Astrocyte (in vitro differentiated cells and primary cell): ENCODE results near the gene TATDN2. TPM values are rescaled to one million over a fixed set of nuclear protein-coding genes. Genes with fewer than 3 reads are reported as not detected.

Experiments
- DNase-seq: peaks from one replicate; pipeline ENCODE4 v3.0.0-alpha.2; 2010; ENCODE audit warnings: low read depth
- FAIRE-seq: peaks from 2 replicates; lab custom pipeline; 2011; peaks lifted over from hg19 to GRCh38; lab: Jason Lieb, UNC
- H2AFZ ChIP-seq: 2 replicates; pipeline ENCODE4 v1.6.0; 2012; ENCODE audit warnings: low read depth, low read length, inconsistent platforms
- H3K27ac ChIP-seq: 2 replicates; pipeline ENCODE4 v1.5.1; 2011; ENCODE audit warnings: low read depth, low read length, inconsistent platforms
- H3K27me3 ChIP-seq: 2 replicates; pipeline ENCODE4 v1.6.0; 2011; ENCODE audit warnings: low read length, inconsistent platforms; ENCODE audit not compliant: insufficient read depth
- H3K36me3 ChIP-seq: 2 replicates; pipeline ENCODE4 v1.5.1; 2011; ENCODE audit warnings: low read length, inconsistent platforms; ENCODE audit not compliant: insufficient read depth
- H3K4me1 ChIP-seq: 2 replicates; pipeline ENCODE4 v1.5.1; 2011; ENCODE audit warnings: low read length, inconsistent platforms; ENCODE audit not compliant: insufficient read depth
- H3K4me2 ChIP-seq: 2 replicates; pipeline ENCODE4 v1.6.0; 2012; ENCODE audit warnings: low read length, inconsistent platforms
- H3K4me3 ChIP-seq: 2 replicates; pipeline ENCODE4 v1.5.1; 2011; ENCODE audit warnings: low read depth, mild to moderate bottlenecking, low read length, inconsistent platforms; ENCODE audit not compliant: insufficient read depth
- H3K79me2 ChIP-seq: 2 replicates; pipeline ENCODE4 v1.6.0; 2012; ENCODE audit warnings: mild to moderate bottlenecking, low read length, inconsistent platforms; ENCODE audit not compliant: insufficient read depth
- H3K9ac ChIP-seq: 2 replicates; pipeline ENCODE4 v1.6.0; 2012; ENCODE audit warnings: mild to moderate bottlenecking, low read length, inconsistent platforms
- H3K9me3 ChIP-seq: 2 replicates; pipeline ENCODE4 v1.5.1; 2012; ENCODE audit warnings: low read depth, mild to moderate bottlenecking, low read length, inconsistent platforms; ENCODE audit not compliant: insufficient read depth
- H4K20me1 ChIP-seq: 2 replicates; pipeline ENCODE4 v1.6.0; 2012; ENCODE audit warnings: low read length, inconsistent platforms; ENCODE audit not compliant: insufficient read depth
- H3K27ac Mint-ChIP-seq: one replicate; pipeline ENCODE4 v1.8.0; 2021; ENCODE audit warnings: mild to moderate bottlenecking, mixed read lengths; ENCODE audit not compliant: unreplicated experiment
- H3K27me3 Mint-ChIP-seq: one replicate; pipeline ENCODE4 v1.8.0; 2021; ENCODE audit warnings: low read depth, mixed read lengths; ENCODE audit not compliant: unreplicated experiment
- H3K36me3 Mint-ChIP-seq: one replicate; pipeline ENCODE4 v1.8.0; 2021; ENCODE audit warnings: low read depth, mixed read lengths; ENCODE audit not compliant: unreplicated experiment
- H3K4me1 Mint-ChIP-seq: one replicate; pipeline ENCODE4 v1.8.0; 2021; ENCODE audit warnings: low read depth, mixed read lengths; ENCODE audit not compliant: unreplicated experiment
- H3K4me3 Mint-ChIP-seq: one replicate; pipeline ENCODE4 v1.8.0; 2021; ENCODE audit warnings: mild to moderate bottlenecking, moderate library complexity, mixed read lengths; ENCODE audit not compliant: unreplicated experiment
- H3K9me3 Mint-ChIP-seq: one replicate; pipeline ENCODE4 v1.8.0; 2021; ENCODE audit warnings: mild to moderate bottlenecking, mixed read lengths; ENCODE audit not compliant: unreplicated experiment
- EZH2 ChIP-seq: IDR thresholded peaks from 2 replicates; pipeline ENCODE4 v1.6.1; 2012; ENCODE audit warnings: mild to moderate bottlenecking, low read length, inconsistent platforms; ENCODE audit not compliant: insufficient read depth
- total RNA-seq: library from RNA; stranded (reverse); gene quantifications from 2 replicates; pipeline ENCODE4 v1.2.1, GENCODE V29; 2021
- TF ChIP-seq, protein P1 (sequence below): IDR thresholded peaks from 2 replicates; pipeline ENCODE4 v1.5.1; 2011; ENCODE audit warnings: low read depth, mild to moderate bottlenecking, inconsistent platforms, low read length, moderate library complexity; ENCODE audit not compliant: insufficient read depth

Gene TATDN2
- total RNA-seq, 1 donor from 2014 or later = 29.5 TPM

DNA sequence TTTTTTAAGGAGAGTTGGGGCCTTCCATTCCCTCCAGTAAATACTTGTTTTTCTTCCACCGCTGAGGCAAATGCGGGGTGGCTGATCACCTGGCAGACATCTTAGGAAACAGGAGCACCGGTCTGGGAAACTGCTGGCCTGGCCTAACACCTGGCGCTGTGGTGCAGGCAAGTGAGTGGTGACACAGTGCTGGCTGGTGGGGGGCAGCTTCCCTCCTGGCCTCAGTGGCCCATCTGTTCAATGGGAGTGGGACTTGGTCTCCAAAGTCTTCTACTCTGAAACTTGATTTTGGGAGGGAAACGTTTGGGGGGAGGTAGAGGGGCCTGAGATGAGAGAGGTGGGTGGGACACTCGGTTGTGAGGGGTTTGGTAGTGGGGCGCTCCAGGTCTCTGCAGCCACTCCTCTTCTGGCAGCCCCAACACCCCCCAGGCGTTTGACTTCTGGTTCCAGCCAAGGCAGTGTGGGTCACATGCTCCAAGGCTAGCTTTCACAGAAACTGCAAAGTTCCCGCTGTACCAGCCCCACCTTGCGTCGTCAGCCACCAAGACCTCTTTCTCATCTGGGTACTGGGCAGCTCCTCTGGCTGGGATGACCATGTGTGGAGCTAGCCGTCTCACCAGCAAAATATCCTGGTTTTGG lies 39.8 kb downstream of the TATDN2 start:
- Histone ChIP-seq H3K27me3 (no peaks in the 10 kb centered on the region), H3K4me2 (no peak overlapping the region), H3K4me3 (no peak overlapping the region), H4K20me1 (peaks cover 8% of the 10 kb centered on the region), H3K79me2 (no peaks in the 10 kb centered on the region), H2AFZ (no peak overlapping the region), H3K9me3 (no peaks in the 10 kb centered on the region), H3K36me3 (peaks cover 11% of the 10 kb centered on the region), H3K4me1 (peaks cover 17% of the 10 kb centered on the region), H3K9ac (no peak overlapping the region), H3K27ac (no peak overlapping the region)
- H3K27ac Mint-ChIP-seq = no peak overlapping the region
- H3K27me3 Mint-ChIP-seq = no peaks in the 10 kb centered on the region
- H3K4me1 Mint-ChIP-seq = peaks cover 27% of the 10 kb centered on the region
- TF ChIP-seq EZH2 = no peak
- TF ChIP-seq, protein P1, sequence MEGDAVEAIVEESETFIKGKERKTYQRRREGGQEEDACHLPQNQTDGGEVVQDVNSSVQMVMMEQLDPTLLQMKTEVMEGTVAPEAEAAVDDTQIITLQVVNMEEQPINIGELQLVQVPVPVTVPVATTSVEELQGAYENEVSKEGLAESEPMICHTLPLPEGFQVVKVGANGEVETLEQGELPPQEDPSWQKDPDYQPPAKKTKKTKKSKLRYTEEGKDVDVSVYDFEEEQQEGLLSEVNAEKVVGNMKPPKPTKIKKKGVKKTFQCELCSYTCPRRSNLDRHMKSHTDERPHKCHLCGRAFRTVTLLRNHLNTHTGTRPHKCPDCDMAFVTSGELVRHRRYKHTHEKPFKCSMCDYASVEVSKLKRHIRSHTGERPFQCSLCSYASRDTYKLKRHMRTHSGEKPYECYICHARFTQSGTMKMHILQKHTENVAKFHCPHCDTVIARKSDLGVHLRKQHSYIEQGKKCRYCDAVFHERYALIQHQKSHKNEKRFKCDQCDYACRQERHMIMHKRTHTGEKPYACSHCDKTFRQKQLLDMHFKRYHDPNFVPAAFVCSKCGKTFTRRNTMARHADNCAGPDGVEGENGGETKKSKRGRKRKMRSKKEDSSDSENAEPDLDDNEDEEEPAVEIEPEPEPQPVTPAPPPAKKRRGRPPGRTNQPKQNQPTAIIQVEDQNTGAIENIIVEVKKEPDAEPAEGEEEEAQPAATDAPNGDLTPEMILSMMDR = no peak
- H3K4me3 Mint-ChIP-seq = no peak overlapping the region
- peaks cover 25% of the 10 kb centered on the region for H3K36me3 Mint-ChIP-seq
- H3K9me3 Mint-ChIP-seq = no peaks in the 10 kb centered on the region
- no peak for DNase-seq
- no peak for FAIRE-seq

DNA sequence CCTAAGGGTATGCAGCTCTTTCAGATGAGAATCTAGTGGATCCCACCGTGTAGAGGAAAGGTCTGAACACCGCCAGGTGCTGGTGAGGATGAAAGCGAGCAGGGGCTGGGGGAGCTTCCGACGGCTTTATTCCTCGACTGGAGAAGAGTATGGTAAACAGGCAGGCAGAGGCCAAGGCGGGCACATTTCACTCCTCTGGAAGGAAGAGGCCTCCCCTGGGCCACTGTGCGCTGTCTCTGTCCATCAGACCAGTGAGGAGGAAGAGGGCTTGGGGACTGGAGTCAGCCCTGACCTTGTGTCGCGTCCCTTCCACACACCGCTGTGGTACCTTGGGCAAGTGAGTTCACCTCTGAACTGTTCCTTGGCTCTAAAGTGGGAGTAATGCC lies 40.3 kb downstream of the TATDN2 start:
- no peaks in the 10 kb centered on the region for H3K9me3 ChIP-seq
- peaks cover 17% of the 10 kb centered on the region for H3K4me1 ChIP-seq
- peaks cover 7% of the 10 kb centered on the region for H3K36me3 ChIP-seq
- H2AFZ ChIP-seq = no peak overlapping the region
- peaks cover 28% of the 10 kb centered on the region for H3K36me3 Mint-ChIP-seq
- H3K79me2 ChIP-seq = no peaks in the 10 kb centered on the region
- no peak overlapping the region for H3K4me3 Mint-ChIP-seq
- peaks cover 27% of the 10 kb centered on the region for H3K4me1 Mint-ChIP-seq
- no peaks in the 10 kb centered on the region for H3K27me3 ChIP-seq
- no peak for DNase-seq
- no peak overlapping the region for H3K4me2 ChIP-seq
- no peaks in the 10 kb centered on the region for H3K9me3 Mint-ChIP-seq
- H3K9ac ChIP-seq = no peak overlapping the region
- no peaks in the 10 kb centered on the region for H3K27me3 Mint-ChIP-seq
- TF ChIP-seq, protein P1 = no peak
- no peak for TF ChIP-seq EZH2
- no peak overlapping the region for H3K27ac ChIP-seq
- H3K4me3 ChIP-seq = no peak overlapping the region
- FAIRE-seq = no peak
- H4K20me1 ChIP-seq = peaks cover 8% of the 10 kb centered on the region
- H3K27ac Mint-ChIP-seq = no peak overlapping the region

DNA sequence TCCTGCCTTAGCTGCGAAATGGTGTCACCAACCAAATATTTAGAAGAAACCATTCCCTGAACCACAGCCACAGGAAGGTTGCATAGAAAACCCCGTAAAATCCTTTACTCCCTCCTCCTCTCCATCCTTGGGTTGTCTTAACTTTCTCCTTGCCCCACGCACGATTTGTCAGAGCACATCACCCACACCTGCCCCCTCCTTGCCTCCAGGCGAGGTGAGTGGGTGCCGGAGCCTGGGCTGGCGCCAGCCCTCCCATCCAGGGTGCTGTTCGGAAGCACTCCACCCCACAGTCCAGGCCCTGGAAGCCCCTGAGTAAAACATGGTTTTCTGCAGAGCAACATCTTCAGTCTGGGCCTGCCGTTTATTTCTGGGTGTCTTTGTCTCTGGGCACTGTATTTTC lies 40.8 kb downstream of the TATDN2 start:
- Histone ChIP-seq H4K20me1 (peaks cover 6% of the 10 kb centered on the region), H3K4me3 (no peak overlapping the region), H3K27ac (no peak overlapping the region), H3K9ac (no peak overlapping the region), H3K4me2 (no peak overlapping the region), H2AFZ (no peak overlapping the region), H3K27me3 (no peaks in the 10 kb centered on the region), H3K4me1 (peaks cover 17% of the 10 kb centered on the region), H3K79me2 (no peaks in the 10 kb centered on the region), H3K9me3 (no peaks in the 10 kb centered on the region), H3K36me3 (peaks cover 6% of the 10 kb centered on the region)
- Mint-ChIP-seq H3K9me3 (no peaks in the 10 kb centered on the region), H3K27me3 (no peaks in the 10 kb centered on the region), H3K36me3 (peaks cover 29% of the 10 kb centered on the region), H3K27ac (no peak overlapping the region), H3K4me1 (peaks cover 27% of the 10 kb centered on the region), H3K4me3 (no peak overlapping the region)
- TF ChIP-seq, protein P1 = no peak
- no peak for TF ChIP-seq EZH2
- DNase-seq = no peak
- FAIRE-seq = no peak
